A549 treated with GW870086 at 1 μM for 4 hours (cell line): Measurements from ENCODE around the gene NBPF26. TPM values are rescaled to one million over a fixed set of nuclear protein-coding genes. Genes with fewer than 3 reads are reported as not detected.

ENCODE experiments used
- total RNA-seq: library from RNA; stranded (reverse); fragments of 200-300 nt; extraction: Qiagen RNA extraction; gene quantifications from 5 replicates; pipeline ENCODE4 v1.2.3, GENCODE V29; 2022; ENCODE audit warnings: low read depth

Gene NBPF26
- total RNA-seq = 2.5 to 6.0 TPM (median 4.7 TPM) in 5 replicates

GRCh38 chr1:120723715-120724402, at the start of gene NBPF26:
Gene NBPF26, plus strand, starts transcription at chr1:120723945.

Other genes with a start within 250 kb of the NBPF26 start
- not detected in 5 replicates for gene PPIAL4A, start 165.8 kb downstream of the NBPF26 start, total RNA-seq